ENCODE results near the gene FOXO3B. TPM values are rescaled to one million over a fixed set of nuclear protein-coding genes. Genes with fewer than 3 reads are reported as not detected.
"Not testable (repeated sequence)": the region's sequence is repeated elsewhere in the genome, so short reads cannot be mapped to it uniquely, and the experiment has no call there.

The FOXO3B gene
- polyA plus RNA-seq (ENCODE audit: insufficient read length), result 4.2 TPM
- long read RNA-seq, donor 1, partial matches to known transcripts, result 0 of 4 reads
- long read RNA-seq, donor 1, other reads (novel, unspliced or antisense), result 0 of 4 reads
- long read RNA-seq, donor 2, transcript FOXO3B-201 (1 exons, 1,928 nt), result major isoform, 5 of 5 reads
- long read RNA-seq, donor 2, partial matches to known transcripts, result 0 of 5 reads
- long read RNA-seq, donor 2, other reads (novel, unspliced or antisense), result 0 of 5 reads
- long read RNA-seq, donor 3, transcript FOXO3B-201 (1 exons, 1,928 nt), result major isoform, 5 of 5 reads
- long read RNA-seq, donor 3, partial matches to known transcripts, result 0 of 5 reads
- long read RNA-seq, donor 3, other reads (novel, unspliced or antisense), result 0 of 5 reads
- long read RNA-seq, donor 4, partial matches to known transcripts, result 0 of 1 reads
- long read RNA-seq, donor 4, other reads (novel, unspliced or antisense), result 0 of 1 reads
- long read RNA-seq, donor 5, result 0 reads
- long read RNA-seq, donor 6, partial matches to known transcripts, result 0 of 2 reads
- long read RNA-seq, donor 6, other reads (novel, unspliced or antisense), result 0 of 2 reads
- long read RNA-seq, donor 7, transcript FOXO3B-201 (1 exons, 1,928 nt), result major isoform, 6 of 6 reads
- long read RNA-seq, donor 7, partial matches to known transcripts, result 0 of 6 reads
- long read RNA-seq, donor 7, other reads (novel, unspliced or antisense), result 0 of 6 reads
- long read RNA-seq, donor 8, partial matches to known transcripts, result 0 of 3 reads
- long read RNA-seq, donor 8, other reads (novel, unspliced or antisense), result 0 of 3 reads

- peak; percentile 94 for DNase-seq
Observed at GRCh38 chr17:18681767-18682571, at the start of gene FOXO3B. Gene FOXO3B (minus strand): TSS chr17:18682314. CDS start chr17:18681651, 663 bp downstream.

- not testable (repeated sequence) for DNase-seq
Observed at GRCh38 chr17:18723509-18723908, 41.4 kb upstream of the FOXO3B start.

DNA sequence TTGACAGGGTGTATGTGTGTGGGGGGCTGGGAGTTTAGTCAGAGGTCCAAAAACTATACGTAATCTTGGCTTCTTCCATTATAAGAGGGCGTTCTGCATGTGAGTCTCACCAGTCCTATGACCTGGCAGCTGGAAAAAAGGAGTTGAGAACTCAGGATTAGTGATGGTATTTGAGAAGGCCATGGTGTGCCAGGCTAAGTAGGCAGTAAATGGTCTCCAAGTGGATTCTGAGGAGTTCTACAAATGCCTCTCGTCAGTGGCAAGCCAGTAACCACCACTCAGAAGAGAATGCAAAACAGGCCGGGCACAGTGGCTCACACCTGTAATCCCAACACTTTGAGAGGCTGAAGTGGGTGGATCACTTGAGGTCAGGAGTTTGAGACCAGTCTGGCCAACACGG lies 40.5 kb upstream of the FOXO3B start:
- not testable (repeated sequence) for DNase-seq

- not testable (repeated sequence) for DNase-seq
Observed at GRCh38 chr17:18721775-18722547, 39.8 kb upstream of the FOXO3B start.

- DNase-seq, result not testable (repeated sequence)
Observed at GRCh38 chr17:18719428-18720110, 37.5 kb upstream of the FOXO3B start.

DNA sequence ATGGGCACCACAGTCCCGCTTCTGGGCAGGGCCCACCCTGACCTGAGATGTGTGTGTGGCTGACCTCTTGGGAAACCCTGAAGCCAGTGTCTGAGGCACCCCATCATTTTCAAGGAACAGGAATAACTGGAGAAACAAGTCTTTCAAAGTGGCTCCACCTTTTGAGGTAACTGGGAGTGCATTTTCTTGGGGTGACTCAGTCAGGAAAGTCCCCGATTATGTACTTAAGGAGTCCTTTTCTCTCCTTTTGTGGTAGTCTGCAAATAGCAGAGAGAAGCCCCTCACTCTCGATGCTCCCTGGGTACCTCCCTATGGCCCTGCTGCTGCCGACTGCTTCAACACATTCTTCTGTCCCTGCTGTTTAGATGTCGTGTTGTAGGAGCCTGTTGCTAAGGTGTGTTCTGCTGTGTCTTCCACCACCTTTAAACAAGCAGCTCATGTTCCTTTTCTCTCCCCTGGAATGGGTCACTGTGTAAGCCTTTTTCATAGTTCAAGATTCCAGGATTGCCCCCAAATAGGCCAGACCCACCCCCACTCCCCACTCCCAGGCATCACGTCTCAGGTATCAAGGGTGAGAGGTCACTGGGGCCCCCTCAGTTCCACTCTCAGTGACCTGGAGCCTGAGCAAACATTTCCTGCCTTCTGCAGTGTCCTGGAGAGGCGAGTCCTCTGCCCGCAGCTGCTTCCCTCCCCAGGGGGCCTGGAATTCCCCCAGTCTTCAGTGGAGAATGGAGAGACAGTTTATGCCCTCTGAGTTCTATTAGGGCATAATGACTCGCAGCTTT lies 36.7 kb upstream of the FOXO3B start:
- DNase-seq, result peak; percentile 5

DNA sequence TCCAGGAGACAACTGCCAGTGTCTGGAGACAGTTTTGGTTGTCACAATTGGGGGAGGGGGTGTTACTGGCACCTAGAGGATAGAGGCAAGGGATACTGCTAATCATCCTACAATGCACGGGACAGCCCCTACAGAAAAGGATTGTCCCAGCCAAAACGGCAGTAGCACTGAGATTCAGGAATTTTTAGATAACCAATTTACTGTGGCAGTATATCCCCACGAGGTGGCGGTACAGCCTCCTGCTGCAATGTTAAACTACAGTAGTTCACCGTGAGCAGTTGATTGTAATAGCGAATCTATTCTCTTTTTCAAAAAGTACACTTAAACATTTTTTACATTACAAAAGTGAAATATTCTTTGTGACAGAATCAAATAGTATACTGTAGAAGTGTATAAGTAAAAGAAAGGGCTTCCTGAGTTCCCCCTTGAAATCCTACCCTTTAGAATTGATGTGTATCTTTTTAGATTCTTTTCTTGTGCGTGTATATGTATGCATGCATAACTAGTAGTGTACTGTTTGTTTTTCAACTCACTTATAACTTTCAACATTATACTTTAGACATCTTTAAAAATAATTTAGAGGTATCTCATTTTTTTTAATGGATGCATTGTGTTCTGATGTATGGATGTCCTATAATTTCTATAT lies 30.4 kb upstream of the FOXO3B start:
- DNase-seq, result peak; percentile 52

- DNase-seq, result not testable (repeated sequence)
Observed at GRCh38 chr17:18708215-18708614, 26.1 kb upstream of the FOXO3B start.

DNA sequence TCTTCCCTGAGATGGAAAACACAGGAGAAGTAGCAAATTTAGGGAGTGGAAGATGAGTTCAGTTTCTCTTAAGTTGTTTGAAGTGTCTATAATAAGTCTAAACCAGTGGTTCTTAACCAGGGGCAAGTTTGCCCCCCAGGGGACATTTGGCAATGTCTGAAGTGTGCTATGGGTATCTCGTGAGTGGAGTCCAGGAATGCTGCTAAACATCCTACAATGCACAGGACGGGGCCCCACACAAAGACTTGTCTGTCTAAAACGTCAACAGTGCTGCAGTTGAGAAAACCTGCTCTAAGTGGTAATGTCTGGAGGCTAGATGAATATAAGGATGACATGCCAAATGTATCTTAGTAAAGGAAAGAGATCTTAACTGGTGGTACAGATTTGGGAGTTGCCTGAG lies 23.8 kb upstream of the FOXO3B start:
- DNase-seq, result not testable (repeated sequence)

DNA sequence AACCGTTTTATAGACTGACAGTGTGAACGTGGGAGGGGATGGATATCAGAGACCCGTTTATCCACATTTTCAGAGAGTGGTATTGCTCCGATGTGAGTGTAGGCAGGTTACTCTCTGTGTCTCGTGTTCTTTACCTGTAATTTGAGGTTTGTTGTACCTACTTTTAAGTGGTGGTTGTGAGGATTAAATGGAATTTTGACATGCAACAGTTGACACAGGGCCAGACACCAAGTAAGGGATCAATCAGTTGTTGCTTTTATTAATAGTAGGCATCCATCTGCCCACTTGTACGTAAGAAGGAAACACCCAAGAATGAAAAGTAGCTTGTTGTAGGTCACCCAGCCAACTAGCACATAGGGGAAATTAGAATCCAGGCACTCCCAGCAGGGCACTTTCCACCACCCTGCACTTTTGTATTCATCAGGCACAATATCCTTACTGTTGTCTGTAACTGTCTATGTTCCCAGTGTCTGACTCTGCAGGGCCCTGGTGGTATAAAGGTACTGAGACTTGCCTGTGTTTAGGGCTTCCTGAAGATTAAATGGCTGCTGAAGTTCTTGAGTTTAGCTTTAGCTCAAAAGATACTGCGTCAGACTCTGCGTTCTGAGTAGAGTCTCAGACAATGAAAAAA lies 16.5 kb upstream of the FOXO3B start:
- DNase-seq, result not testable (repeated sequence)

DNA sequence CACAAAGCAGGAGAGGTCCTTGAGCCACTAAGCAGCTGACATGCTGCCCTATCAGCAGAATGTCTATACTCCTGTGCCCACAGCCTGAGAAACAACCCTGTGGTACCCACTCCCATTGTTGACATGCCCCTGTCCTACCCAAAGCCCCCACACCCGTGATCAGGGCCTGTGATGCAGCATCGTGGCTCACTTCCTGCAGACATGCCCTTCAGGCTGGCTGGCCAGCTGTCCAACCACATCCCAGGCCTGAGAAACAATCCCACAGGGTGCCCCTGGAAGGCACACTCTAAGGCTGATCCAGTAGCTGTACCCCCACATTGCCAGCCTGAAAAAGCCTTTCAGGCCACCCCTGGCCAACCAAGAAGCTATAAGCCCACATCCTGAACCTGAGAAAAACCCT lies 13.0 kb upstream of the FOXO3B start:
- DNase-seq, result not testable (repeated sequence)

DNA sequence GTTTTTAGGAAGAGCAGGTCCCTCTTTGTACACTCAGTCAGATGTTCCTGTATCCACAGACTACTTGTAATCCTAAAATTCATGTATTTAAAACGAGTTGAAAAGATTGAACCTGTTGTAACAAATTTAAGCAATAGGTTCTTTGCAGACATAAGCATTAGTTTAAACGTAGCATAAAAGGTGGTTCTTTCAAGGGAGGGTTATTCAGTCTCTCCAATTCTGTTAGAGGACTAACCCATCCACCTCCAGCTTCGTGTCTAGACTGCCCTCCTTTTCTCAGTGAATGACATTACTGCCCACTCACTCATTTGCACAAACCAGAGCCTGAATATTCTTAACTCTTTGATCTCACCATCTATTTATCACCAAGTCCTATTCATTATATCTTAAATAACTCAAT lies 554 bp upstream of the FOXO3B start:
- DNase-seq, result peak; percentile 1

GRCh38 chr17:18677381-18677780 lies 4.7 kb downstream of the FOXO3B start:
- DNase-seq, result not testable (repeated sequence)

DNA sequence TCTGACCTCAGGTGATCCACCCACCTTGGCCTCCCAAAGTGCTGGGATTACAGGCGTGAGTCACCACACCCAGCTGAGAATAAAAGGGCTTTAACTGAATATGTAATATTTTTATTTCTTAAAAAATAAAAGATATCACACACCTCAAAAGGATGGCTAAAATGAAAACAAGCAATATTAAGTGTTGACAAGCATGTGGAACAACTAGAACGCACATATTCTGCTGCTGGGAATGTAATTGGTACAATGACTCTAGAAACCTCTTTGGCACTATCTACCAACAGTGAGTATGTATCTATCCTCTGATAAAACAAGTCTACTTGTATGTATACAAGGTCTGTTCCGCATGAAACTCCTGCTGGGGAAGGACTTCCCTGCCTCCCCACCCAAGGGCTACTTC lies 5.2 kb downstream of the FOXO3B start:
- DNase-seq, result not testable (repeated sequence)

DNA sequence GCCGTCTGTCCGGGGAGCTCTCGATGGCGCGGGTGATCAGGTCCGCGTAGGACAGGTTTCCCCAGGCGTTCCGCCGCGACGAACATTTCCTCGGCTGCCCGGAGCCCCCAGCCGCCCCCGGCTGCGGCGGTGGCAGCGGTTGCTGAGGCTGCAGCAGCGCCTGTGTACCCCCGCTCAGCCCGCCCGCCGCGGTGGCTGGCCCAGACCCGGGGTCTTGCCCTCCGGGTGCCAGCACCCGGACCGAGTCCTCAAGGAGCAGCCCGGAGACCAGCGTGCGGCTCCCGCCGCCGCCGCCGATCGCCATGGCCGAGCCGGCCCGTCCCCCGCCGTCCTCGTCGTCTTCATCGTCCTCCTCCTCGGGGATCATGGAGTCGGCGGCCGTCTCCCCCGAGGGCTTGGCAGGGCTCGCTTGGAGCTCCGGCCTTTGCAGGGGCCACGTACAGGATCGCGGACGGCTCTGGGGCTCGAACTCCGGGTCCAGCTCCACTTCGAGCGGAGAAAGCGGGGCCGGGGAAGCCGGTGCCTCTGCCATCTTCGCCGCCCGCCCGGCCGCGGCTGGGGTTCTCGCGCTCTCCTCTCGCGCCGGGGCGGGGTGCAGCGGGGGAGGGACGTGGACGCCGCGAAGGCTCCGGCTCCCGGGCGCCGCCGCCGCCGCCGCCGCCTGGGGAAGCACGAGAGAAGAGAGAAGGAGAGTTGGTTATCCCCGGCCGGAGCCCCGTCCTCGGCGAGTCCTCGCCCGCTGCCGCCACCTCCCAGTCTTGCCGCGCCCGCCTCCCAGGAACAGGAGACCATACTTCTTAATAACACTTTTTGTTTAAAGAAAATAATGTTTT lies 9.5 kb downstream of the FOXO3B start:
- DNase-seq, result not testable (repeated sequence)

DNA sequence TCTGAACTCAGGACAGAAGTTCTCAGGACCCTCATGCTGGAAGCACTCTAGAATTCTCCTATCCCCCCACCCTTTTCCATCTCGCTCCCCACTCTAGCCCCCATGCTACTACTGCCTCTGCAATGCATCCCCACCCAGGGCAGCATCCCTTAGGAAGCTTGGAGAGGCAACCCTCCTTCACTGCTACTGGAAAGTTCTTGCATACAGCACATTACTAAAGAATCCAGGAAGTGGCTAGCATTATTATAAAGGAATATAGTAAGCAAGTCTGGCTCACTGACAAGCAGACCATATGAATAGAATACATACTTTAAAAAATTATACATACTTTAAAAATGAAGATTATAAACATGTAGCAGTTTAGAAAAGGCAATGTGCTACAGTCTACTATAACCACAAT lies 13.5 kb downstream of the FOXO3B start:
- DNase-seq, result not testable (repeated sequence)

GRCh38 chr17:18667535-18667934 lies 14.6 kb downstream of the FOXO3B start:
- DNase-seq, result not testable (repeated sequence)

GRCh38 chr17:18666326-18666725 lies 15.8 kb downstream of the FOXO3B start:
- DNase-seq, result not testable (repeated sequence)
